ENCODE data around the gene PCCA. TPM values are rescaled to one million over a fixed set of nuclear protein-coding genes. Genes with fewer than 3 reads are reported as not detected.
"Not testable (repeated sequence)": the region's sequence is repeated elsewhere in the genome, so short reads cannot be mapped to it uniquely, and the experiment has no call there.

The PCCA gene
- total RNA-seq, 1 donor from 2014 or later, result 15.3 TPM

DNA sequence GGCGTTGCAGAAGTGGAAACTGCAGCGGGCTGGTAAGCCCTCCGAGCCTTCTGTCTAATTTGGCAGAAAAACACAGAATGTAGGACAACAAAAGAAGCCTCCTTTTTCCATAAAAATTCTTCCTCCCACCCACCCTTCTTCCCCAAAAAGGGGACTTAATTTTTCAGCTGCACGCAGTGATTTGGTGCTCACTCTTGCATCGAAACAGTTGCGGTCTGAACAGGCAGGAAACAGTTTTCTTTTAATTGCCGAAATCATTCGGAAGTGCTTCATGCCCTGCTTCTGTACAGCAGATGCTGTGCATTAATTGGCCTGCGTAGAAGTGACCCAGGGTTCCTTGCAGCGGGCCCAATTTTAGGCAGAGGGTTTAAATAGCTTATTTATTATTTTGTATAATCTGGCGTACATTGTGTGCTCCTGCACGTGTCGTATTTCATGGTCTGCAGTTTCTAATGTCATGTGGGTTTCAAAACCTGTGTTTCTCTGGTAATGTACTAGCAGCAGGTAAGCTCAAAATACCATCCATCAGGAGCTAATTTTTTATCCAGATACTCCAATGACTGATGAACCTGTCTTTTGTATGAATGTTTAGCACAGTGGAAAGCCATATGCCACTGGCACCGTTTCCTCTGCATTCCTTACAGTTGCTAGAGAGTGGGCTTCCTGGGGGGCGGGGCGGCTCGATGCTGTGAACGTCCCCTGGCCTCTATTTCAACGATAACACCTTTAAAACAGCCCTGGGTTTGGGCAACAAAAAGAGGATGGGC lies 433.1 kb downstream of the PCCA start:
- ChIA-PET POLR2A (no interaction called here), CTCF (no interaction called here)
- Mint-ChIP-seq H3K4me1 (peaks cover 5% of the 10 kb centered on the region), H3K4me3 (no peak overlapping the region), H3K9me3 (no peaks in the 10 kb centered on the region), H3K27ac (no peak overlapping the region), H3K27me3 (peaks cover 3% of the 10 kb centered on the region), H3K36me3 (ENCODE audit: low read depth) (peaks cover 1% of the 10 kb centered on the region)
- ATAC-seq (ENCODE audit: low read depth) (no peak), DNase-seq (no peak)
- TF ChIP-seq, protein P1, sequence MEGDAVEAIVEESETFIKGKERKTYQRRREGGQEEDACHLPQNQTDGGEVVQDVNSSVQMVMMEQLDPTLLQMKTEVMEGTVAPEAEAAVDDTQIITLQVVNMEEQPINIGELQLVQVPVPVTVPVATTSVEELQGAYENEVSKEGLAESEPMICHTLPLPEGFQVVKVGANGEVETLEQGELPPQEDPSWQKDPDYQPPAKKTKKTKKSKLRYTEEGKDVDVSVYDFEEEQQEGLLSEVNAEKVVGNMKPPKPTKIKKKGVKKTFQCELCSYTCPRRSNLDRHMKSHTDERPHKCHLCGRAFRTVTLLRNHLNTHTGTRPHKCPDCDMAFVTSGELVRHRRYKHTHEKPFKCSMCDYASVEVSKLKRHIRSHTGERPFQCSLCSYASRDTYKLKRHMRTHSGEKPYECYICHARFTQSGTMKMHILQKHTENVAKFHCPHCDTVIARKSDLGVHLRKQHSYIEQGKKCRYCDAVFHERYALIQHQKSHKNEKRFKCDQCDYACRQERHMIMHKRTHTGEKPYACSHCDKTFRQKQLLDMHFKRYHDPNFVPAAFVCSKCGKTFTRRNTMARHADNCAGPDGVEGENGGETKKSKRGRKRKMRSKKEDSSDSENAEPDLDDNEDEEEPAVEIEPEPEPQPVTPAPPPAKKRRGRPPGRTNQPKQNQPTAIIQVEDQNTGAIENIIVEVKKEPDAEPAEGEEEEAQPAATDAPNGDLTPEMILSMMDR (IDR thresholded peaks at IDR 0.05), result no peak
- intact Hi-C loops (cut with micrococcal nuclease), result no loop called here

DNA sequence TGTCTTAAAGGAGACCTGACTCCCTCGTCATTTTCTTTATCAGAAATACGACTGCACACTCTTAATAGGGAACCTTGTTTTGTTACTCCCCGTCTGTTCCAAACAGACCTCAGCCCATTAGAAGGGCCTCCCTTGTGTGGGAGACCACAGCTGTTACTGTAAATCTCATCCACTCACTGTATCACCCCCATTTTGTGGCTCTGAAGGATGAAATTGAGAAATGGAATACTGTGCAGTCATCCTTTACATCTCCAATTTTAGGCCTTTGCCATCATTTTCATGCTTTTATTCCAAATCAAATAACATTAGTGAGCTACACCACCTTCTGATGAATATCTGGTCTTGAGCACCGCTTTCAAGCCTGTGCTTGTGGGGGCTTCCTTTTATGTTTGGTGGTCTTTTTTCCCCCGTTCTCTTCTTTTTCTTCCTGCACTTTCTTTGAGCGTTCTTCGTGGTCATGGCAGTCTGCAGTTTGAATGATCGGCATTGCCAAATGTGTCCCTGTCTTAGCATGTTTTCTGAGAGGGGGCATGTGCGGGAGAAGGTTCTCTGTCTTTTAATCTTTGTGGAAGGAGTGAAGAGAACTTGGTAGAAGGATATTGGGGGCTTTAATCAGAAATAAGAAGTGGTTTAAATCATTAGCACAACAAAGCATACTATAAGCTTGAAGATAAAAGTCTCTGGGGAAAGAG lies 433.9 kb downstream of the PCCA start:
- ATAC-seq (ENCODE audit: low read depth) (no peak), DNase-seq (no peak)
- Mint-ChIP-seq H3K9me3 (no peaks in the 10 kb centered on the region), H3K27me3 (peaks cover 3% of the 10 kb centered on the region), H3K27ac (no peak overlapping the region), H3K4me1 (peaks cover 5% of the 10 kb centered on the region), H3K36me3 (ENCODE audit: low read depth) (peaks cover 1% of the 10 kb centered on the region), H3K4me3 (no peak overlapping the region)
- POLR2A ChIA-PET, result no interaction called here
- CTCF ChIA-PET, result no interaction called here
- TF ChIP-seq, protein P1 (IDR thresholded peaks at IDR 0.05), result no peak
- intact Hi-C loops (cut with micrococcal nuclease), result no loop called here

DNA sequence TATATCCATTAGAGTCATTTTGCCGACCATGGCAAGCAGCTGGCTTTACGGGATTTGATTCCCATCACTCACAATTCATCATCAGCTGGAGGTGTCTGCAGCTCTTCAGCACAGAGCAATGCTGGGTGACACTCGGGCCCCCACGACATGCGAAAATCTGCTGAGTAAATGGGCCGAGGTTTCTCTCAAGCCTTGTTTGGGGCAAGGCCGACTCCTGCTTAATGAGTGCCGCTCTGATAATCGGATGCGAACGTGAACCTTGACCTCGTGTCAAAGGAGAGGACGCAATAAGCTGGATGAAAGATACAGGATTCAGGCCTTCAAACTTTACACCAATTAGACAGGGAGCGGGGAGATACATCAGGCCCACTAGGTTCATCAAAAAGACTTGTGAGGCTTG lies 434.5 kb downstream of the PCCA start:
- DNase-seq, result no peak
- no peak for ATAC-seq (ENCODE audit: low read depth)
- H3K4me1 Mint-ChIP-seq, result peaks cover 5% of the 10 kb centered on the region
- ChIA-PET CTCF (no interaction called here), POLR2A (no interaction called here)
- TF ChIP-seq, protein P1 (IDR thresholded peaks at IDR 0.05), result no peak
- peaks cover 1% of the 10 kb centered on the region for H3K36me3 Mint-ChIP-seq (ENCODE audit: low read depth)
- no peak overlapping the region for H3K27ac Mint-ChIP-seq
- no peak overlapping the region for H3K4me3 Mint-ChIP-seq
- intact Hi-C loops (cut with micrococcal nuclease), result no loop called here
- no peaks in the 10 kb centered on the region for H3K9me3 Mint-ChIP-seq
- peaks cover 3% of the 10 kb centered on the region for H3K27me3 Mint-ChIP-seq

DNA sequence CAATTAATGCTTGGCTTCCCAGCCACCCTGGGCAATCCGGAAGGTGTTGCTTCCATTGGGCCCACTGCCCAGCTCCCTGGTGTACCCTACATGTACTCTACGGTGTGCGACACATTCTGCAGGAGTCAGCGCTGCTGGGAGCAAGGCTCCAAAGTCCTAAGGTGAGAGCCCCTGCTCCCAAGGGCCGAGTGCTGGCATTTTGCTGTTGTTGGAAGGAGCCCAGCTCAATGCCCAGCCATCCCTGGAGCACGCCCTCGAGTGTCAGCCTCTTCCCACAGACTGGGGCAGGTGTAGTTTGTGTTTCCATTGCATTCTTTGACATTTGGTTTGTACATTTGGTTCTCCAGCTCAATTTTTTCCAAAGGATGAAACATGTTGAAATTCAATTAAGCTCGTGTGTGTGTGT lies 435.1 kb downstream of the PCCA start:
- TF ChIP-seq, protein P1 (IDR thresholded peaks at IDR 0.05), result no peak
- peaks cover 3% of the 10 kb centered on the region for H3K27me3 Mint-ChIP-seq
- intact Hi-C loops (cut with micrococcal nuclease), result no loop called here
- no peak for ATAC-seq (ENCODE audit: low read depth)
- no peak overlapping the region for H3K4me3 Mint-ChIP-seq
- ChIA-PET CTCF (interaction anchor here (1.3 kb wide), 1 partner anchor 868 kb away, joined by 4 read pairs; no protein-coding TSS in a partner anchor), POLR2A (no interaction called here)
- H3K4me1 Mint-ChIP-seq, result peaks cover 5% of the 10 kb centered on the region
- DNase-seq, result no peak
- no peak overlapping the region for H3K27ac Mint-ChIP-seq
- H3K36me3 Mint-ChIP-seq (ENCODE audit: low read depth), result peaks cover 3% of the 10 kb centered on the region
- H3K9me3 Mint-ChIP-seq, result no peaks in the 10 kb centered on the region

DNA sequence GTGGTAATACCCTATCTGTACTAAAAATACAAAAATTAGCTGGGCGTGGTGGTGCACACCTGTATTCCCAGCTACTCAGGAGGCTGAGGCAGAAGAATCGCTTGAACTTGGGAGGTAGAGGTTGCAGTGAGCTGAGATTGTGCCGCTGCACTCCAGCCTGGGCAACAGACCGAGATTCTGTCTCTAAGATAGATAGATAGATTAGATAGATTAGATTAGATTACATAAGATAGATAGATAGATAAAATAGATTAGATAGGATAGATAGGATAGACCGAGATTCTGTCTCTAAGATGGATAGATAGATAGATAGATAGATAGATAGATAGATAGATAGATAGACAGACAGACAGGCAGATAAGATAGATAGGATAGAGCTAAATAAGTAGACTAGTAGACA lies 435.8 kb downstream of the PCCA start:
- POLR2A ChIA-PET; H3K4me1 Mint-ChIP-seq; H3K27me3 Mint-ChIP-seq; H3K27ac Mint-ChIP-seq; DNase-seq; intact Hi-C loops (cut with micrococcal nuclease); ATAC-seq (ENCODE audit: low read depth); H3K4me3 Mint-ChIP-seq; H3K9me3 Mint-ChIP-seq: not testable (repeated sequence)
- peaks cover 10% of the 10 kb centered on the region for H3K36me3 Mint-ChIP-seq (ENCODE audit: low read depth)
- CTCF ChIA-PET, result interaction anchor here (1.3 kb wide), 1 partner anchor 868 kb away, joined by 4 read pairs; no protein-coding TSS in a partner anchor
